ENCODE results near the gene THAP7. TPM values are rescaled to one million over a fixed set of nuclear protein-coding genes. Genes with fewer than 3 reads are reported as not detected.

The THAP7 gene
- total and polyA plus RNA-seq, 2 of the 13 experiments (the other 11 are each of a cell fraction or from before 2014, with no cell fraction given), result 13.0 to 25.5 TPM

DNA sequence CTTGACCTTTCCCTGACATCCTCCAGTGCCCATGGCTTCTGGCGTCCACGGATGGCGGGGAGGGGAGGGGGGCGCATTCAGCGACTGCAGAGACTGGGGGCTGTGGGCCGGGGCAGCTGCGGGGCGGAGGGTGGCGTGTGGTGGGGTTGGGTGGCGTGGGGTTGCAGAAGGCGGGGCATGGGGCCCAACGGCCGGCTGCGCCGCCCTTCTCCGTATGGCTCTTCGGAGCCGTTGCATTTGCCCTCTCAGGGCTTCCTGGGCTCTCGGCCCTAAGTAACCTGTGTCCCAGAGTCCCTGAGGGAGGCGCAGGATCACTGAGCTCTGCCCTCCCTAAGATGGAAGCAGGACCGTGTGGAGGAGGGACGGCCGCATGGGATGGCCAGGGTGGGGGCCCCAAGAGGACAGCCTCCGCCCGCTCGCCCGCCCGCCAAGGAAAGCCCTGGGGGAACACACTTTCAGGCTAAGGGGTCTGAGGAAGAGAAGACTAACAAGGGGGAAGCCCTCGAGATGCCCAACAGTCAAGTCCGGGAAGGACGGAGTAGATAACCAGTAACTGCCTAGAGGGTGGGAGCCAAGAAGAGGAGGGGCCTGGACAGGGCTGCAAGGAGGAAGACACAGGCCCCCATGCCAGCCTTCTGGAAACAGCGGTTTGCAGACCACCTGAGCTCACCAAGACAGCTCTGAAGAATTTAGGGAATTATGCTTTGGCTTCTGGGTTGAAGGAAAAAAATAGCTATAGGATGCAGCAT, 44.1 kb downstream of the THAP7 start (continued):
- TF ChIP-seq, protein P1, sequence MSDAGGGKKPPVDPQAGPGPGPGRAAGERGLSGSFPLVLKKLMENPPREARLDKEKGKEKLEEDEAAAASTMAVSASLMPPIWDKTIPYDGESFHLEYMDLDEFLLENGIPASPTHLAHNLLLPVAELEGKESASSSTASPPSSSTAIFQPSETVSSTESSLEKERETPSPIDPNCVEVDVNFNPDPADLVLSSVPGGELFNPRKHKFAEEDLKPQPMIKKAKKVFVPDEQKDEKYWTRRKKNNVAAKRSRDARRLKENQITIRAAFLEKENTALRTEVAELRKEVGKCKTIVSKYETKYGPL (CRISPR knock-in tag; IDR thresholded peaks at IDR 0.05), result no peak
- TF ChIP-seq POLR2AphosphoS5 (IDR thresholded peaks at IDR 0.05; ENCODE audit: low read depth, low read length) (0 out of 2 replicates have a peak, but pooled peaks have one; percentile 27), ZNF607 (CRISPR knock-in tag; IDR thresholded peaks at IDR 0.05; ENCODE audit: borderline replicate concordance) (0 out of 2 replicates have a peak, but pooled peaks have one; percentile 13), DMAP1 (CRISPR knock-in tag; IDR thresholded peaks at IDR 0.05) (peak; percentile 14; the same call in 1 of the 2 replicates), ARNTL (CRISPR knock-in tag; IDR thresholded peaks at IDR 0.05) (peak; percentile 27; the same call in 1 of the 2 replicates), ZNF343 (CRISPR knock-in tag; IDR thresholded peaks at IDR 0.05) (no peak), PHF8 (CRISPR knock-in tag; IDR thresholded peaks at IDR 0.05) (peak; percentile 45; the same call in 1 of the 2 replicates), YY1 (IDR thresholded peaks at IDR 0.05; ENCODE audit: insufficient read depth, insufficient replicate concordance, low read depth, low read length) (peak; percentile 30), NFKBIZ (CRISPR knock-in tag; IDR thresholded peaks at IDR 0.05) (0 out of 2 replicates have a peak, but pooled peaks have one; percentile 29), SPEN (CRISPR knock-in tag; IDR thresholded peaks at IDR 0.05; ENCODE audit: low read depth) (0 out of 2 replicates have a peak, but pooled peaks have one; percentile 6), RARA (CRISPR knock-in tag; IDR thresholded peaks at IDR 0.05) (peak; percentile 40; the same call in 1 of the 2 replicates), SP5 (CRISPR knock-in tag; IDR thresholded peaks at IDR 0.05; ENCODE audit: borderline replicate concordance, low read depth) (peak; percentile 61)
- TF ChIP-seq, protein P2, sequence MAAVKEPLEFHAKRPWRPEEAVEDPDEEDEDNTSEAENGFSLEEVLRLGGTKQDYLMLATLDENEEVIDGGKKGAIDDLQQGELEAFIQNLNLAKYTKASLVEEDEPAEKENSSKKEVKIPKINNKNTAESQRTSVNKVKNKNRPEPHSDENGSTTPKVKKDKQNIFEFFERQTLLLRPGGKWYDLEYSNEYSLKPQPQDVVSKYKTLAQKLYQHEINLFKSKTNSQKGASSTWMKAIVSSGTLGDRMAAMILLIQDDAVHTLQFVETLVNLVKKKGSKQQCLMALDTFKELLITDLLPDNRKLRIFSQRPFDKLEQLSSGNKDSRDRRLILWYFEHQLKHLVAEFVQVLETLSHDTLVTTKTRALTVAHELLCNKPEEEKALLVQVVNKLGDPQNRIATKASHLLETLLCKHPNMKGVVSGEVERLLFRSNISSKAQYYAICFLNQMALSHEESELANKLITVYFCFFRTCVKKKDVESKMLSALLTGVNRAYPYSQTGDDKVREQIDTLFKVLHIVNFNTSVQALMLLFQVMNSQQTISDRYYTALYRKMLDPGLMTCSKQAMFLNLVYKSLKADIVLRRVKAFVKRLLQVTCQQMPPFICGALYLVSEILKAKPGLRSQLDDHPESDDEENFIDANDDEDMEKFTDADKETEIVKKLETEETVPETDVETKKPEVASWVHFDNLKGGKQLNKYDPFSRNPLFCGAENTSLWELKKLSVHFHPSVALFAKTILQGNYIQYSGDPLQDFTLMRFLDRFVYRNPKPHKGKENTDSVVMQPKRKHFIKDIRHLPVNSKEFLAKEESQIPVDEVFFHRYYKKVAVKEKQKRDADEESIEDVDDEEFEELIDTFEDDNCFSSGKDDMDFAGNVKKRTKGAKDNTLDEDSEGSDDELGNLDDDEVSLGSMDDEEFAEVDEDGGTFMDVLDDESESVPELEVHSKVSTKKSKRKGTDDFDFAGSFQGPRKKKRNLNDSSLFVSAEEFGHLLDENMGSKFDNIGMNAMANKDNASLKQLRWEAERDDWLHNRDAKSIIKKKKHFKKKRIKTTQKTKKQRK (IDR thresholded peaks at IDR 0.05; ENCODE audit: low read length), result no peak
- TF ChIP-seq, protein P3, sequence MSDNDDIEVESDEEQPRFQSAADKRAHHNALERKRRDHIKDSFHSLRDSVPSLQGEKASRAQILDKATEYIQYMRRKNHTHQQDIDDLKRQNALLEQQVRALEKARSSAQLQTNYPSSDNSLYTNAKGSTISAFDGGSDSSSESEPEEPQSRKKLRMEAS (IDR thresholded peaks at IDR 0.05), result 0 out of 2 replicates have a peak, but pooled peaks have one; percentile 1
- TF ChIP-seq, protein P4, sequence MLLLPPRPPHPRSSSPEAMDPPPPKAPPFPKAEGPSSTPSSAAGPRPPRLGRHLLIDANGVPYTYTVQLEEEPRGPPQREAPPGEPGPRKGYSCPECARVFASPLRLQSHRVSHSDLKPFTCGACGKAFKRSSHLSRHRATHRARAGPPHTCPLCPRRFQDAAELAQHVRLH (CRISPR knock-in tag; IDR thresholded peaks at IDR 0.05; ENCODE audit: borderline replicate concordance, low read depth), result no peak
- TF ChIP-seq, protein P5, sequence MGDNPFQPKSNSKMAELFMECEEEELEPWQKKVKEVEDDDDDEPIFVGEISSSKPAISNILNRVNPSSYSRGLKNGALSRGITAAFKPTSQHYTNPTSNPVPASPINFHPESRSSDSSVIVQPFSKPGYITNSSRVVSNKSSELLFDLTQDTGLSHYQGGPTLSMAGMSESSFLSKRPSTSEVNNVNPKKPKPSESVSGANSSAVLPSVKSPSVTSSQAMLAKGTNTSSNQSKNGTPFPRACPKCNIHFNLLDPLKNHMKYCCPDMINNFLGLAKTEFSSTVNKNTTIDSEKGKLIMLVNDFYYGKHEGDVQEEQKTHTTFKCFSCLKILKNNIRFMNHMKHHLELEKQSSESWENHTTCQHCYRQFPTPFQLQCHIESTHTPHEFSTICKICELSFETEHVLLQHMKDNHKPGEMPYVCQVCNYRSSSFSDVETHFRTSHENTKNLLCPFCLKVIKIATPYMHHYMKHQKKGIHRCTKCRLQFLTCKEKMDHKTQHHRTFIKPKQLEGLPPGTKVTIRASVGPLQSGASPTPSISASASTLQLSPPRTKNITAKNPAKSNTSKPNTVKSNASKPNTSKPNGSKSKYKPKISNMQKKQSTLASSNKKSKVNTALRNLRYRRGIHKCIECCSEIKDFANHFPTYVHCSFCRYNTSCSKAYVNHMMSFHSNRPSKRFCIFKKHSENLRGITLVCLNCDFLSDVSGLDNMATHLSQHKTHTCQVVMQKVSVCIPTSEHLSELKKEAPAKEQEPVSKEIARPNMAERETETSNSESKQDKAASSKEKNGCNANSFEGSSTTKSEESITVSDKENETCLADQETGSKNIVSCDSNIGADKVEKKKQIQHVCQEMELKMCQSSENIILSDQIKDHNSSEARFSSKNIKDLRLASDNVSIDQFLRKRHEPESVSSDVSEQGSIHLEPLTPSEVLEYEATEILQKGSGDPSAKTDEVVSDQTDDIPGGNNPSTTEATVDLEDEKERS (CRISPR knock-in tag; IDR thresholded peaks at IDR 0.05), result 0 out of 2 replicates have a peak, but pooled peaks have one; percentile 18
- TF ChIP-seq, protein P6, sequence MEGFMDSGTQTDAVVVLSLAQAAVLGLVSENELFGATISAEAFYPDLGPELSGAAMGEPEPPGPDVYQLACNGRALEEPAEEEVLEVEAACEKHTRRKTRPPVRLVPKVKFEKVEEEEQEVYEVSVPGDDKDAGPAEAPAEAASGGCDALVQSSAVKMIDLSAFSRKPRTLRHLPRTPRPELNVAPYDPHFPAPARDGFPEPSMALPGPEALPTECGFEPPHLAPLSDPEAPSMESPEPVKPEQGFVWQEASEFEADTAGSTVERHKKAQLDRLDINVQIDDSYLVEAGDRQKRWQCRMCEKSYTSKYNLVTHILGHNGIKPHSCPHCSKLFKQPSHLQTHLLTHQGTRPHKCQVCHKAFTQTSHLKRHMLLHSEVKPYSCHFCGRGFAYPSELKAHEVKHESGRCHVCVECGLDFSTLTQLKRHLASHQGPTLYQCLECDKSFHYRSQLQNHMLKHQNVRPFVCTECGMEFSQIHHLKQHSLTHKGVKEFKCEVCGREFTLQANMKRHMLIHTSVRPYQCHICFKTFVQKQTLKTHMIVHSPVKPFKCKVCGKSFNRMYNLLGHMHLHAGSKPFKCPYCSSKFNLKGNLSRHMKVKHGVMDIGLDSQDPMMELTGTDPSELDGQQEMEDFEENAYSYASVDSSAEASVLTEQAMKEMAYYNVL (CRISPR knock-in tag; IDR thresholded peaks at IDR 0.05; ENCODE audit: borderline replicate concordance), result 0 out of 2 replicates have a peak, but pooled peaks have one; percentile 16
- TF ChIP-seq, protein P7, sequence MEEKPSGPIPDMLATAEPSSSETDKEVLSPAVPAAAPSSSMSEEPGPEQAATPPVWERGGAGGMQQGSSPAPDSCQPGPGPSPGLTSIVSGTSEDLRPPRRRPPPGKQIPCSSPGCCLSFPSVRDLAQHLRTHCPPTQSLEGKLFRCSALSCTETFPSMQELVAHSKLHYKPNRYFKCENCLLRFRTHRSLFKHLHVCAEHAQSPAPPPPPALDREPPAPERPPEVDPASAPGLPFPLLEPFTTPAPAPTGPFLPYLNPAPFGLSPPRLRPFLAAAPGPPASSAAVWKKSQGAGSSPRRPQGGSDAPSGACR (CRISPR knock-in tag; IDR thresholded peaks at IDR 0.05), result 0 out of 2 replicates have a peak, but pooled peaks have one; percentile 61
